Inflammatory macrophage treated with lipopolysaccharide for 4 hours (primary cell): ENCODE data around the gene PKIB.
"Not testable (repeated sequence)": the region's sequence is repeated elsewhere in the genome, so short reads cannot be mapped to it uniquely, and the experiment has no call there.

Experiments used
- DNase-seq: peaks from one replicate; pipeline ENCODE4 v3.0.0-alpha.2; 2020

Gene PKIB

DNA sequence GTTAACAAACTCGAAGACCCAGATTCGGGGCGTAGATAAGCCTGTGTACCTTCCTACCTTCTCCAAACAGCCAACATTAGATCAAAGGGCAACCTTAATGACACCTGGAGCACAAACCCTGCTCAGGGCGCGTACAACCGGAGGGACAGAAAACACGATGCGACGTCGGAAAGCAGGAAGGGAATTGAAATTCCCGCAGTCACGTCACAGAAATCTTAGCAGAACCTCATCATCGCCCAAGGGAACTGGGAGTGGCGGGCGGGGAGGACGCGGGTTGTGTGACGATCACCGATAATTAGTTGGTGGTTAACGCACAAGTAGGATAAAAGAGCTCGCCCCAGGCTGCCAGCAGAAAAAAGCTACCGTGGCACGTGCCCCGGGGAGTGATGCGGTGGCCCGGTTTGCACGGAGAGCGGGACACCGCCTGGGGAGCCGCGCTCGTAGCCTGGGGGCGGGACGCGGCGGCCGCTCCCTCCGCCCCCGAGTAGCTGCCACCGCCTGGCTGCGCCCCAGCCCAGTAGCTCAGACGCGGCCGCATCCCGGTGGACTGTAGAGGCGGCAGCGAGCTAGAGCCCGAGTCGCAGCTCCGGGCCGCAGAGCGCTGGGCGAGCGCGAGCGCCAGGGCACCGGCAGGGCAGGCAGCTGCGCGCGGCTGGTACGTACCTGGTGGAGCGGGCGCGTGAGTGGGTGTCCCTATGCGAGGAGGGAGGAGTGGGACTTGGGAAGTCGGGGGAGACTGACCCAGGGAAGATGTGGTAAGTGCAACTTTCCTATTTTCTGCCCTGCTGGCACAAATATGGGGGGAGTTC is at the start of gene PKIB:
Gene PKIB, plus strand, starts transcription at position 525 of the 809 bp plus-strand sequence. CDS start 107,390 bp downstream, outside the sequence.
- peak; percentile 70 for DNase-seq

DNA sequence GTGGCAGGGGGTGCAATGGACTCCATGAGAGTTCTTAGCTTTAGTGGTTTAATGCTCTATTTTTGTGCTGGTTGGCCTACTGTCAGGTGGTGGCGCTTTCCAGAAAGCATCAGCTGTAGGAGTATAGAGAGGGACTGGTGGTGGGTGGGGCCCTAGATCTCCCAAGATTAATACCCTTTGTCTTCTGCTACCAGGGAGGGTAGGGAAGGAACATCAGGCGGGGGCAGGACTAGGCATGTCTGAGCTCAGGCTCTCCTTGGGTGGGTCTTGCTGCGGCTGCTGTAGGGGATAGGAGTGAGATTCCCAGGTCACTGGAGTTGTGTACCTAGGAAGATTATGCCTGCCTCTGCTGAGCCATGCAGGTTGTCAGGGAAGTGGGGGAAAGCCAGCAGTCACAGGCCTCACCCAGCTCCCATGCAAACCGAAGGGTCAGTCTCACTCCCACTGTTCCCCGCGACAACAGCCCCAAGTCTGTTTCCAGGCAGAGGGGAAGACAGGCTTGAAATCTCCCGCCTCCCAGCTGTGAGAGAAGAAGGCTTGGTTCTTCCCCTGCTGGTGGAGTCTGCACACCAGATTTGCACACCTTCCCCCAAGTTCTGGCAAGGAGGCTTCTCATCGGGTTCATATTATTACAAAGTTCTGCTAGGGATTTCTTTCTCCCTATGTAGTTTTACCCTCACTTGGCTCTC is 46.7 kb upstream of the PKIB start:
- DNase-seq = no peak

GRCh38 chr6:122564230-122564629 is 46.0 kb upstream of the PKIB start:
- no peak for DNase-seq

- DNase-seq = no peak
Measured at GRCh38 chr6:122565708-122566107, 44.5 kb upstream of the PKIB start.

DNA sequence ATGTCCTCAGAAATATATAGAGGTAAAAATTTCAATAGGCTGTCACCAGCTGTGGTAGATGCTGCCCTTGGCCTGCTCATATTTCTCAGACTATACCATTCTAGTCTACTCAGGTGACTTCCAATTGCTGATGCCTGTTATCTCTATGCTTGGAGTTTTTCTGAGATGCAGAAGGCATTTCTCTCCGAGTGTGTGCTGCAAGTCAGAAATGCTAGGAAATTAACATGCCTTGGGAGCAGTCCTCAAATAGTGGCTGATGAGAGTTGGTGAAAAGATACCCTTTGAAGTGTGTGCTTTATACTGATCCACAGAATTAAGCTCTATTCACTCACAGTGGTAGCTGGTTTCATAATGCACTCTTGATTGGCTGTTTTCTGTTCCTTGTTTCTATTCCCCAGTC is 43.2 kb upstream of the PKIB start:
- DNase-seq = no peak

DNA sequence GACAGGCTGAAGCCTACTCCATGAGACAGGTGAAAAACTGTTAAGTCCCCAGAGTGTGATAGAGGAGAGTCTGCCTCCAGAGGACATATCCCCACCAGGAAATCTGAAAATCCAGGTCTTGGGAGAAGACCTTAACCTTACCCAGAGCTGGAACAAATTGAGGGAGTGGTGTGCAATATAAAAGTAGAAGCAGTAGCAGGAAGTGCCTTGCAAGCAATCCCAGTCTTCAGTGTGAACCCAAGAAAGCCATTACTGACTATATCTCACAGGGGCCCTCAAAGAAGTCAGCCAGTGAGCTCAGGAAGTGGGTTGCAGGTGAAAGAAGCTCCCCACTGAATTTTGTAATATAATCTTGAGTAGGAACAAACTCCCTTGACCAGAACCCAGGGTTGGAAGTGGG is 41.9 kb upstream of the PKIB start:
- no peak for DNase-seq

DNA sequence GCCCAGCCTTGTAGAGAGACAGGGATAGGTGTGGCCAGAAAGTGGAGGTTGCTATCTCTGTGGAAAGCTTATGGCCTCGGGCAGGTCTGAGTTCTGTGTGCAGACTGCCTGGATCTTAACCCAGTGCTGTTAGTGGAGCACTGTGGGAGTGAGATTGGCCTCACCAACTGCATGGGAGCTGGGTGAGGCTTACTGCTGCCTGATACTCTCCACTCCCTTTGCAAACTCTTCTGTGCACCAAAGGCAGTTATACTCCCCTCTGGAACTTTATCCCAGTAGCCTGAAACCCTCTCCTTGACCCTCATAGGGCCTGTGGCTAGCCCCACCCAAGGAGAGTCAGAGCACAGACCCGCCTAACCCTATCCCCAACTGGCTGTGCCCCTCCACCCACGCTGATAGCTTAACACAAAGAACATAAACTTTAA is 41.4 kb upstream of the PKIB start:
- DNase-seq = no peak

DNA sequence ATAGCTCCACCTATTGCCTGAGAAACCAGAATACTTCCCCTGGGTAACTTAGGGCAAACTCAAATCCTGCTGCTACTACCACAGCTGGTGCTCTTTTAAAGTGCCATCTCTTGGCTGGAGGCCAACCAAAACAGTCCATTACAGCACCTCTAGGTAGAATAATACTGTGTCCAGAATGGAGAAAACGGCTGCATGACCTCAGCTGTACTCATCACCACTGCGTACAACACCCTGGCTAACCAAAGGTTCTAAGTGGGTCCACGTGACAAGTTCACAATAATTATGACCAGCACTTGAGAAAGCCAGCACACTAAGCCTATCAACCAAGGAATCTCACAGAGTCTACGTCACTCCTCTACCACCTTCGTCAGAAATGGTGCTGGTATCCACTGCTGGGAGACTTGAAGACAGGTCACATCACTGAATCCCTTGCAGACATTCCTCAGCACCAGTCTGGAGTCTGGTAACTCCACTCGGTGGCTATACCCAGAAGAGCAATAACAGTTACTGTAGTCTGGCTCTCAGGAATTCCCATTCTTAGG is 40.9 kb upstream of the PKIB start:
- no peak for DNase-seq

- DNase-seq = peak; percentile 3
Measured at GRCh38 chr6:122571888-122572287, 38.3 kb upstream of the PKIB start.

- no peak for DNase-seq
Measured at GRCh38 chr6:122576888-122577287, 33.3 kb upstream of the PKIB start.

GRCh38 chr6:122578961-122579360 is 31.2 kb upstream of the PKIB start:
- DNase-seq = no peak

DNA sequence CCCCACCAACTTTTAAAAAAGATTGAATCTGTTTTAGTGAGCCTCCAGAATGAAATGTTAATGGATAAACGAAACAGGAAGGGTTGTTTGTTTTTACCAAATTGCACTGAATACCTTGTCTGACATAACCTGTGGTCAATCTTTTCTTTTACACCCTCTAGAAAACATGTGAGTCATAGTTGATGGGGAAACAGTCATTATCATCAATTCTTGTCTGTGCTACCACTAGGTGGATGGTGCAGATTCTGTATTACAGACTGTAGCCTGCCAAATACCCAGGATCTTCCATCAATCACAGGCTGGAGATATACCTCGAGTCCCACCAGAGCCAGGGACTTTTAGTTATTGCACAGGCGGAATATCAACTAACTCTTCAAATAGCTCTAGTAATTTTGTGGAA is 29.5 kb upstream of the PKIB start:
- no peak for DNase-seq

DNA sequence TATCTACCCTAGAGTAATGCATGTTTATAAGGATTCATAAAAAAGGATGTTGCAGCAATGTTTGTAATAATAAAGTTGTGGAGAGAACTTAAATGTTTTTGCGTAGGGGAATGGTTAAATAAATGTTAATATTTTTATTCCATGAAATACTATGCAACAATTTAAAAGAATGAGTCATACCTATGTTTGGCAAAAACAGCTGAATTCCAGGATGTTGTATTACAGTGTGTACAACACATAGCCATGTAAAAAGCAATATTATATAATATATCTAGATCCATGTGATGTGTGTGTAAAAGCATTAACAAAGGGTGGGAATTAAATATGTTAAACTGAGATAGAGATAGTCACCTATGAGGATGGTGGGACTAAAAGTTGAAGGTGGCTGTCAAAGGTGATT is 21.1 kb upstream of the PKIB start:
- DNase-seq = no peak

- DNase-seq = not testable (repeated sequence)
Measured at GRCh38 chr6:122598295-122598694, 11.9 kb upstream of the PKIB start.

DNA sequence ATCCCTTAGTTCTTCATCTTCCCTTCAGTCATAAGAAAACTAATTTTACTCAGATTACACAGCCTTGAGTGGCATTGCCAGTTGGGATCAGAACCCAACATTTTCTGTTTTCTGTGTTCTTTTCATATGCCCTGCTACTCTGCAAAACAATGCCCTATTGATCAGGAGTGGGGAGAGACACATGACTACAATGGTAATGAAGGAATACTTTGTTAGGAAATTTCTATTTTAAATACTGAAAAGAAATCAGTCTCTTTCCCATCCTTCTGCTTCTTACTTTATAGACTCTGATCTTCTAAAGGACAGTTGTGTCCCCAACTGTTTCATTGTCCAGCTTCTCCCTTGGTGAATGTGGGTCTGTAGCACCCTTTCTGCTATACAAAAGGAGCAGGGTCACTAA is 5.5 kb upstream of the PKIB start:
- DNase-seq = no peak

DNA sequence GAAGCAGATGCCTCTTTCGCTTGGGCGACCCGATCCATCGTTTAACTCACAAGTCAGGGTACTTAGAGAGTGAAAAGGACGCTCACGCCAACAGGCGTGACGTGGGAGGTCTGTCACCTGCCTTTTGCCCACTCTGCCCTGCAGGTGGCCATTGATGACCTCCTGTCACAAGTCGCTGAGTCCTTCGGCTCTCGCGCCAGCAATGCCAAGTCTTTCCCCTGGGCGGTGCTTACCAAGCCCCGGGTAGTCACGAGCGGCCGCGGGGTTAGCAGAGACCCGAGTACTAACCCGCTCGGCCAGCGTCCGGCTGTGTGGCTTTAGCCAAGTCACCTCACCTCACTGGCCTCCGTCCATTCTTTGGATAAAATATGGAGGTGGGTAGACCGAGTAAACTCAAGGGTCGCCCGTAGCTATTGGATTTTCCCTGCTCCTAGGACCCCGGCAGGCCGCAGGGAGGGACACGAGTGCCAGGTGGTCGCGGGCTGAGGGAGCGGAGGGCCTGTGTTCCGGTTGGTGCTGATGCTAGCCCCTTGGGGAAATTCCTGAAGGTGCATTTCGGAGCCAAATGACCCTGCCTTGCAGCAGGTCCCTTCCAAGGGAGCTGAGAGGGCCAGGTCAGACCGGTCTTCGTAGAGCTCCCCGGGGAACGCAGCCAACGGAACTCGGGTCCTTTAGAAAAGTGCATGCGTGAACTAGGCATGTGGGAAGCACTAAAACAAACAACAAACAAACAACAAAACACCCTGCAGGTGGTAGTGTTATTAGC is 668 bp downstream of the PKIB start:
- peak; percentile 51 for DNase-seq

- DNase-seq = no peak
Measured at GRCh38 chr6:122612838-122613237, 2.6 kb downstream of the PKIB start.

DNA sequence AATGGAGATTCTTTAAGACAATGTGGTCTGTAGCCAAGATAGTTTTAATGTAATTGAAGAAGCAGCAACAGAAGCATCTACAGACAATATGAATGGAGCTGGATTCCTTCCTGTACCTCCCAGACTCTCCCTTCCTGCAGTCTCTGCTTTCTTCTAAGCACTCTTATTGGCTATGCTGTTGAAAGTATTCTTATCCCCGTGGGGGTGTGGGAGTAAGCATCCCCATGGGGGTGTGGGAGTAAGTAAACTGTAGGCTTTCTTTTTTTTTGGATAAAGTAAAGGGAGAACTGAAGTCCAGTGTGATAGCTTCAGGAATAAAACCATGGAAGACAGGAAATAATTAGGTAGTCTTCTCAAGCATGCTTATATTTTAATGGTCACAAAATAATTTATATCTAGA is 4.1 kb downstream of the PKIB start:
- no peak for DNase-seq

GRCh38 chr6:122615409-122615808 is 5.2 kb downstream of the PKIB start:
- DNase-seq = no peak

- DNase-seq = no peak
Measured at GRCh38 chr6:122616877-122617276, 6.7 kb downstream of the PKIB start.

DNA sequence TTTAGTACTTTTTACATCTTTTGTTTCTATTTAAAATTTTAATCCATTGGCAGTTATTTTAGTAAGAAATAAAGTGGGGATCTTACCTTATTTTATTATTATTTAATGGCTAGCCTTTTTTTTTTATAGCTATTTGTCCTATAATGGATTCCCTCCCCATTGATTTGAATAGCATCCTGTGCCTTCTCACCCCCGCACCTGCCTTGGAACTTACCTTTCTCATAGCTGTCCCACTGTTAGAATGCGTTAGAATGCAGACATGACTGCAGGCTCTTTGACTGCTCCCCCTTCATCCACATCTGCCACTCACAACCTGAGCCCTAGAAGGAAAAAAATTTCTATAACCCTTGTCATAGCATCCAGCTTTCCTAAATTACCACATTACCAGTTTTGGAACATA is 9.1 kb downstream of the PKIB start:
- no peak for DNase-seq

DNA sequence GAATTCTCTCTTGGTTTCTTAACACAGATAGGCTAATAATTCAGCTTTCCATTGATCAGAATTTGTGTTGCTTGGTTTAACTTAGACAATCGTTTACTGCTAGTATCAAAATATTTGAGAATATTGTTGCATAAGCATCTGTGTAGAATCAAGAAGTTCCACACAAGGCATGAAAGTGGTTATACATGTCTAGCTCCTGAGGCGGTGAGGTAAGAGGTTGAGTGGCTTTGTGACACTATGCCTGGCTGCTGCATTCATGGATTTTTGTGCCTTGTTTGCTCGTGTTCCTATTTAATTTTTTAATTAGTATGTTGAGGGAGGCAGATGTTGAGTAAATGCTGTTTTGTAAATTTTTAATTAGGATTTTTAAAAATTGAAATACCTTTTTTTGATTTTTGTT is 10.2 kb downstream of the PKIB start:
- no peak for DNase-seq

- no peak for DNase-seq
Measured at GRCh38 chr6:122620902-122621301, 10.7 kb downstream of the PKIB start.
